ENCODE measurements around the gene PPP1R7.

Gene PPP1R7

DNA sequence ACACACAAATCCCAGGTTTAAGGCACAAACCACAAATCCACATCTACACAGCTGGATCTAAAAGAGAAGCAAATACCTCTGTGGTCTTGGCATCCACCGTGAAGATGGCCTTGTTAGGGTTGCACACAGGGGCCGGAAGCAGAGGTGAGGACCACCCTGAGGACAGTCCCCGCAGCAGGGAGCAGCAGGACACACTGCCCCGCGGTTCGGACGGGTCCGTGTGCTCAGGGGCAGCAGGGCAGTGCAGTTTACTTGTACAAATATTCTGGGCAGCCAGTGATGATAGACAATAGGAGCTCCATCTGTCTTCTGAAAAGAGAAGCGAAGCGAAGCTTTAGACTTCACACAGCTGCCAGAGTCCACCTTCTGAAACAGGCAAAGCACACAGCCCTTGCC lies 9.8 kb upstream of the PPP1R7 start:
- DNase-seq (ENCODE audit: low read depth): no peak

DNA sequence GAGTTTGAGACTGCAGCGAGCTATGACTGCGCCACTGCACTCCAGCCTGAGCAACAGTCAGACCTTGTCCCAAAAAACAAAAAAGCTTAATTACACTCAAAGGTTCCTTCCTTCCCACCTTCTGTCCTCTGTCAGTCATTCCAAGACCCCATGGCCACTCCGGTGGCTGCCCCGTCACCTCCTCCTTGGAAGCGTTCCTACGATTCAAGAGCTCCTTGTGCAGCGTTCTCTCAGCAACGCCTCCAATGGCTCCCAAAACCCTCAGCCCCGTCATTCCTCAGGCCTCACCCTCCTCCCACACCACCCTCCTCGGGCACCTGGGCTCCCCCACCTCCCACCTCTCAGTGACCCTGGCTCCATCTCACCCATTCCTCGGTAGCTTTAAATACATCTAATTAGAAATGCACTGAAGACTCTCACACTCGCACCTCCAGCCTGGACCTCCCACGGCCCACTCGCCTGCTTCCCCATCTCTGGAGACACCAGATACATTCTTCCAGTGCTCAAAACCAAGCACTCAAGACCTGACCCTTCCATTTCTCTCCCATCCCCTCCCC lies 9.0 kb upstream of the PPP1R7 start:
- no peak for DNase-seq (ENCODE audit: low read depth)

DNA sequence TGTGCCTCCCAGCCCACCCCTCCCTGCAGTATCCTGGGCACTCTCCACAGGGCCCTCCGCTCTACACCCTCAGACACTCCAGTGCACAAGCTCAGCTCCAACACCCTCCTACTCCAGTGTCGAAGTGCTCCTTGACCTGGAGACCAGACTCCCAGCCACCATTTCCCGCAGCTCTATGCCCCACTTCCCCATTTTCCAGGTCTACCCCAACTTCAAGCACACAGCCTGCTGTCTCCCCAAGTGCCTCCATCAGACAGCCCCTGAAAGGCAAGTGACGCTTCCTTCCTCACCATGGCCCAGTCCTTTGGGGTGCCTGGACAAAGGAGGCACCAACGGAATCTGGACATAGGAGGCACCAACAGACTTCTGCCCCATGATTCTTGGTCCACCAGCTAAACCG lies 8.2 kb upstream of the PPP1R7 start:
- DNase-seq (ENCODE audit: low read depth): no peak

DNA sequence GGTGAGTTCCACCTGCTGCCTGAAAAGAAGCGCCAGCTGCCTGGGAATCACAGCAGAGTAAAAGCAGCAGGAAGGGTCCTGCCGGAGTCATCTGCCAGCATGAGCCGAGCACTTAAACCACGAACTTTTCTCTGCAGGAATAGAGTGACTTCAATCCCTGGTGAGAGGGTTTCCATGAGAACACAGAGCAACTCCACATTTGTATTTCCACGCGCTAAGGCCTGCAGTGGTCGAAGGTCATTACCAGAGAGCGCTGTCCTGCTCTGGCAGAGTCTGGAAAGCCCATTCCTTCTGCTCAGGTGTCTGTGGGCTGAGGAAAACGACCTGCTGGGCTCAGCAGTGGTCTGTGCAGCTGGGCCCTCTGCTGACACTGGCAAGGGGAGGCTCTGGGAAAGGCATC lies 7.7 kb upstream of the PPP1R7 start:
- DNase-seq (ENCODE audit: low read depth): no peak

DNA sequence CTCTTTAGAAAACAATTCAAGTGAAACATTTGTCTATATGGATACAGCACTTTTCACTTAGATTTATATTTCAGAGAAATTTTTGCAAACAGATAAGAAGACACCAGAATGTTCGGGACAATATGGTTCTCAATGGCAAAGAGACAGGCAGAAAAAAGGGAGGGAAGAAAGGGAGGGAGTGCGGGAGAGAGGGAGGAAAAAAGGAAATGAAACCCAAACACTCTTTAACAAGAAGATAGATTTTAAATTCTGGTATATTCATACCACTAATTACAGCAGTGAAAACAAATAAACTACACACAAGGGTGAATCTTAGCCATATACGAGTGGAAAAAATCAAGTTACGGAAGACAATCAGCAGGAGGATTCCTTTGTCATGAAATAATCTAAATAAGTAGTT lies 4.0 kb upstream of the PPP1R7 start:
- no peak for DNase-seq (ENCODE audit: low read depth)

GRCh38 chr2:241147336-241147735 lies 2.9 kb upstream of the PPP1R7 start:
- DNase-seq (ENCODE audit: low read depth): no peak

DNA sequence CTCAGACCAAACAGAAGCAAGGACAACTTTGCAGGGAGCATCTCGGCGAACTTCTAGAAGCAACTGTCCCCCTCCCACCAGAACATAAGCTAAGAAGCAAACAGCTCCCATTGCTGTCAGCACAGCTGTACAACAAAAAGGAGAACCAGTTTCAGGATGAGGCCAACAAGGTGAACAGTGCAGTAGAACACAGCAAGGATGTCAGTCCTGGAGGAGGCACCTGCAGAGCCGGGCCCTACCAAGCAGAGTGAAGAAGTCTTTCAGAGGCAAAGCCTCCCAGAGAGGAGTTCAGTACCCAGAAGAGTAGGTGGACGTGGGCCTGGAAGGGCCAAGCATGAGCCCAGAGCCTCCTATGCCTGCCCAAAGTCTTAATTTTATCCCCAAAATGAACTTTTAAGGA lies 2.0 kb upstream of the PPP1R7 start:
- DNase-seq (ENCODE audit: low read depth): no peak

GRCh38 chr2:241148891-241149674 lies 1.2 kb upstream of the PPP1R7 start, which contains the start of gene PASK:
TSS of gene PASK (minus strand) at chr2:241149472. CDS start at chr2:241143032, 6,440 bp downstream.
- peak; percentile 92 for DNase-seq (ENCODE audit: low read depth)

DNA sequence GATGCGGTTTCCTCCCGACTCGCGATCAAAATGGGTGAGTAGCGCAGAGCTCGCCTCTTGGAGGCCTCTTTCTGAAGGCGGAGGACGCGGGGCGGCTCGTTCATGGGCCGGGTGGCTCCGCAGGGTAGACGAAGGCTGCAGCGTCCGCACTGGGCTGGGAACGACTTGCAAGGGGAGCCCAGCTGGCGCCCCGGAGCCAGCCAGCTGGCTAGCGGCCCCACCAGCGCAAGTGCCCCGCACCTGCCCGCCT lies 667 bp upstream of the PPP1R7 start:
- no peak for DNase-seq (ENCODE audit: low read depth)

DNA sequence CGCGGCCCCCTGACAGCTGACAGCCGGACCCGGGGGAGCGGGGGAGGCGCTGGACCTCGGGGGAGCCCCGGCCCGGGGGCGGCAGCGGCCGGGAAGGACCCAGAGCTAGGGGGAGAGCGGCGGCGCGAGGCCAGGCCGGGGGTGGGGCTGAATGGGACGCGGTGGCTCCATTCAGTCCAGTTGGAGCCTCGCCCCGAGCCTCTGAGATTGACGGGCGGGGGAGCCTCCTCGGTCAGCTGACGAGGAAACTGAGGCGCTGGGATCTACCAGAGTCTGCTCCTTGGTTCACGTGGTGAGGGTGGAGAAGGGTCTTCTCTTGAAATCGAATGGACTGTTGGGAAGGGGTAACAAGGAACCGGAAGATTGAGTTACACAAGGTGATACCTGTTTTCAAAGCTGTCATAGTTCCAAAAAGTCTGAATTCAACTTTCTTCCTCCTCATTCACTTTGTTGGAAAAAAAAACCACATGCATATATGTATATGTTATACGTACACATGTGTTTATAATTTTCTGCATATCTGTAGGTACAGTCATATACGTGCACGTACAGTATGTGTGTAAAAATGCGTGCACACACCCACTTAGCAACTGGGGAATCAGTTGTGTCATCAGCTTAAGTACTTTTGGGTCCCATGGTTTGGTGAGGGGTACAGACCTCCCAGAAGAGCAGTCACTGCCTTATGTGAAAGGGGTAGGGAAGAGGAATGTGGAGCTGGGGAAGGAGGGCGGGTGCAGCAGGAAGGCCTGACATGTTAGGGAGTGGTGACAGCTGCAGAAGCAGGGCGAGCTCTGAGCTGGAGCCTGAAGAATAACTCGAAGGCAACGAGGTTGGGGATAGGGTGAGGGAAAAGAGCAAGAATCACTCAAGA lies 628 bp downstream of the PPP1R7 start:
- no peak for DNase-seq (ENCODE audit: low read depth)

DNA sequence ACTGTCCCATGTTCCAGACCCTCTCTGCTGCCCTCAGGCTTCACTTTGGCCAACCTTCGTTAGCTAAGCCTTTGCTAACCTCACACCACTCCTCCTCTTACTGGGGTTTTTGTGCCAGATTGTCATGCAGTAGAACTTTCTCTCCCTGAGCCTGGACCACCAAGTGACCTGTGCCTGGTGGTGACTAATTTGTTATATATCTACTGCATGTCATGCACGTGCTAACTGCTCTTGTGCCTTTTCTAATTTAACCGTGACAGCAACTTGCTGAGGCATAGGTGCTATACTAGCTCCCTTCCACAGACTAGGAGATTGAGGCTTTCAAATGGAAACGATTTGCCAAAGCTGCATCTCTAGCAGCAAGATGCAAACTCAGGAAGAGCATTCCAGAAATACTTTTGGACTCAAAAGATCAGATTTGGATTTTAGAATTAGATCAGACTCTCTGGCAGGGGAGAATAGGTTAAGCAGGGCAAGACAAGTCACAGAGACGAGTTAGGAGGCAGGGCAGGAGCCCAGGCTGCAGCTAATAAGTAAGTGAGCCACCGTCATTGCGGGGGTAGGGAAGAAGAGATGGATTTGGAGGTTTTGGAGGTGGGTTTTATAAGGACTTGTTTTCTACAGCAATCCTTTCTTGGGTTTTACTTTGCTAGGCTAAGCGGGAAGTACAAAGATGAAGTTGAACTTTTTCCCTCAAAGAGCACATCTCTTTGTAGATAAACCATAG lies 1.8 kb downstream of the PPP1R7 start:
- no peak for DNase-seq (ENCODE audit: low read depth)

DNA sequence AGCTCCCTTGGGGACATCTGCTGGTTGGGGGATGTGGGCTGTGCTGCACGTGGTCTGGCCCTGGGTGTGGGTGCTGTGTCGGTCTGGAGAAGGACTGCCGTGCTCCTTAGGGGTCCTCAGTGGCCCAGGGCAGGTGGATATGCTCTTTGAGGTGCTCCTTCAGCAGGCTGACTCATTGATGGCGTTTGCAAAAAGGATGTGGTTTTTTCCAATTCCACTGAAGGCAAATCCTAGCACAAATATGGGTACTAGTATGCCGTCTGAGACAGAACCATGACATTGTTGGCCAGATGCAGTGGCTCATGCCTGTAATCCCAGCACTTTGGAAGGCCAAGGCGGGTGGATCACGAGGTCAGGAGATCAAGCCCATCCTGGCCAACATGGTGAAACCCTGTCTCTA lies 3.3 kb downstream of the PPP1R7 start:
- DNase-seq (ENCODE audit: low read depth): no peak

- peak; percentile 33 for DNase-seq (ENCODE audit: low read depth)
Measured at GRCh38 chr2:241154915-241155314, 4.6 kb downstream of the PPP1R7 start.

- DNase-seq (ENCODE audit: low read depth): no peak
Measured at GRCh38 chr2:241155936-241156335, 5.7 kb downstream of the PPP1R7 start.

GRCh38 chr2:241156971-241157441 lies 6.7 kb downstream of the PPP1R7 start:
- no peak for DNase-seq (ENCODE audit: low read depth)

DNA sequence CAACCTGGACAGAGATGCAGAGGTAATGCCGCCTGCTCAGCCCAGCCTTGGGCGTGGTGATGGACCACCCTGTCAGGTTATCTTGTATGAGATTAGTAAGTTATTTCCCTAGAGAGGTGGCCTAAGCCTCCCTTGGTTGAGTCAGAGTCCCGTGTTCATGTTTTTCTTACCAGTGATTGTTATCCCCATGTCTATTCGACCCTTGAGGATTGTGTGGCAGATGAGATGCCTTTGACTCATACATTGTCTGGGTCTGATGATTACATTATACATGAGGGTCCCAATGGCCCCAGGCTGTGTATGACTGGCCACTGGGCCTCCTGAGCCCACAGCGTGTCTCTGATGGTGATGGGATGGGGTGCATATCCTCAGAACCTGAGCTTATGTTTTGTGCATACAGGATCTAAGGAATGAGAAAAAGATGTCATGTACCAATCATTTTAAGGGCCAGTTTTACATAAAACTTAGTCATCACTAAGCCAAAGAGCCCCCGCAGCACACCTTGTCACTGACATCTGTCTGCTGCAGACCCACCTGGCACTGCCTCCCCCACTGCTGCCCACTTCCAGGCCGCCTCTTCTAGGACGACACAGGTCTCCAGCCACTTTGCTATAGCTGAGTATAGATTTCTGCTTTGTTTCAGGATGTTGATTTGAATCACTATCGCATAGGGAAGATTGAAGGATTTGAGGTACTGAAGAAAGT lies 7.7 kb downstream of the PPP1R7 start:
- no peak for DNase-seq (ENCODE audit: low read depth)

DNA sequence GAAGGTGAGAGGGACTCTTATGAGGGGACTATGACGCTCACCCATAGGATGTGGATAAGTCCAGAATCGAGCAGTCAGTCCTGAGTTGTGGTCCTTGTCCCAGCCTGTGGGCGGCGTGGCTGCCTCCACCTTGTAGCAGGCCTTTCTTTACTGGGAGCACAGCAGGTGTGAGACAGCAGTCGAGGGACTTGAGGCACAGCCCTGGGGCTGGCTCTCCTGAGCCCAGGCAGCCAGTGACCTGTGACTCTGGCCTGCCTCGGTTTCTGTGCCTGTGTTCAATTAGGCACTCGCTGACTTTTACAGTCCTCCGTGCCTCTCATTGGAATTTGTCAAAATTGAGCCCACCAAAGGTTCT lies 8.3 kb downstream of the PPP1R7 start:
- DNase-seq (ENCODE audit: low read depth): no peak

DNA sequence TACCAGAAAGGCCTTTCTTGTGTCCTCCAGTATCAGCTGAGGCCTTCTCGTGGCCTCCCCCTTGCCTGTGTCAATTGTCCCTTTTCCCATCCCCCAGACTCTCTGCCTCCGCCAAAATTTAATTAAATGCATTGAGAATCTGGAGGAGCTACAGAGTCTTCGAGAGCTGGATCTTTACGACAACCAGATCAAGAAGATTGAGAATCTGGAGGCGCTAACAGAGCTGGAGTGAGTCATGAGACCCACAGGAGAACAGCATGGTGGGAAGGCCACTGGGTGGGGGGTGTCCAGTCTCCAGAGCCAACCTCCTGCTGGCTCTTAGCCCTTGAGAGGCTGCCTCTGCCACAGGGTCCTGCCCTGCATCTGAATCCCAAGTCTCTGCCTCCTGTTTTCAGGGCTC lies 8.8 kb downstream of the PPP1R7 start:
- DNase-seq (ENCODE audit: low read depth): no peak

GRCh38 chr2:241160318-241160717 lies 10.1 kb downstream of the PPP1R7 start:
- no peak for DNase-seq (ENCODE audit: low read depth)

GRCh38 chr2:241161646-241162281 lies 11.5 kb downstream of the PPP1R7 start:
- no peak for DNase-seq (ENCODE audit: low read depth)

- no peak for DNase-seq (ENCODE audit: low read depth)
Measured at GRCh38 chr2:241163601-241164118, 13.4 kb downstream of the PPP1R7 start.

All from activated T-cell treated with anti-CD3 and anti-CD28 coated beads for 48 hours (primary cell).